Activated B cell treated with CpG ODN at 0.5 μM for 24 hours (primary cell): ENCODE measurements around the gene PRTG. TPM values are rescaled to one million over a fixed set of nuclear protein-coding genes. Genes with fewer than 3 reads are reported as not detected.
"Not testable (repeated sequence)": the region's sequence is repeated elsewhere in the genome, so short reads cannot be mapped to it uniquely, and the experiment has no call there.

Experiments
- ATAC-seq: fragments of 200-7000 bp; cut with Tn5 transposase; one replicate; pipeline ENCODE4 v1.10.0; 2021; ENCODE audit warnings: low read depth, mild to moderate bottlenecking, moderate library complexity
- CTCF ChIA-PET: fragments of 350-600 bp; sonication (Branson Sonifier 250); formaldehyde crosslinking; loops from one replicate; lab custom pipeline; 2021; ENCODE audit warnings: antibody characterized with exemption; lab: Charles Lee
- POLR2A ChIA-PET: fragments of 350-600 bp; sonication (Branson Sonifier 250); formaldehyde crosslinking; loops from one replicate; lab custom pipeline; 2021; ENCODE audit warnings: antibody characterized with exemption; lab: Charles Lee
- DNase-seq: peaks from one replicate; pipeline ENCODE4 v3.0.0; 2022
- H3K27ac Mint-ChIP-seq: one replicate; pipeline ENCODE4 v1.8.0; 2020; ENCODE audit warnings: mixed read lengths
- H3K27me3 Mint-ChIP-seq: one replicate; pipeline ENCODE4 v1.8.0; 2021; ENCODE audit warnings: mixed read lengths
- H3K36me3 Mint-ChIP-seq: one replicate; pipeline ENCODE4 v1.8.0; 2021; ENCODE audit warnings: low read depth, mixed read lengths
- H3K4me1 Mint-ChIP-seq: one replicate; pipeline ENCODE4 v1.8.0; 2021; ENCODE audit warnings: mixed read lengths
- H3K4me3 Mint-ChIP-seq: one replicate; pipeline ENCODE4 v1.8.0; 2020; ENCODE audit warnings: mild to moderate bottlenecking, mixed read lengths
- H3K9me3 Mint-ChIP-seq: one replicate; pipeline ENCODE4 v1.8.0; 2020; ENCODE audit warnings: mixed read lengths
- intact Hi-C: fragments of 100-400 bp; cut with micrococcal nuclease; formaldehyde crosslinking; loops from one replicate; pipeline ENCODE4 v1.15.1; 2024
- total RNA-seq: library from RNA; stranded (reverse); gene quantifications from 2 replicates; pipeline ENCODE4 v1.2.3, GENCODE V29; 2022
- TF ChIP-seq, protein P1 (sequence below): fragments of 200-600 bp; IDR thresholded peaks from one replicate; pipeline ENCODE4 v1.8.0; 2022; ENCODE audit warnings: antibody characterized with exemption, mild to moderate bottlenecking

PRTG gene
- total RNA-seq = not detected in 2 replicates

- Mint-ChIP-seq H3K27ac (no peak within 1 kb of the TSS), H3K27me3 (peaks cover 26% of the 10 kb centered on the region), H3K36me3 (no peaks in the 10 kb centered on the region), H3K9me3 (no peaks in the 10 kb centered on the region), H3K4me3 (peak within 1 kb of the TSS; percentile 70), H3K4me1 (peaks cover 4% of the 10 kb centered on the region)
- ATAC-seq (no peak), DNase-seq (no peak)
- POLR2A ChIA-PET = no interaction called here
- CTCF ChIA-PET = no interaction called here
- intact Hi-C loops = loop anchor here (10.0 kb wide), 1 partner anchor 88 kb away; no protein-coding TSS in a partner anchor
- TF ChIP-seq, protein P1, sequence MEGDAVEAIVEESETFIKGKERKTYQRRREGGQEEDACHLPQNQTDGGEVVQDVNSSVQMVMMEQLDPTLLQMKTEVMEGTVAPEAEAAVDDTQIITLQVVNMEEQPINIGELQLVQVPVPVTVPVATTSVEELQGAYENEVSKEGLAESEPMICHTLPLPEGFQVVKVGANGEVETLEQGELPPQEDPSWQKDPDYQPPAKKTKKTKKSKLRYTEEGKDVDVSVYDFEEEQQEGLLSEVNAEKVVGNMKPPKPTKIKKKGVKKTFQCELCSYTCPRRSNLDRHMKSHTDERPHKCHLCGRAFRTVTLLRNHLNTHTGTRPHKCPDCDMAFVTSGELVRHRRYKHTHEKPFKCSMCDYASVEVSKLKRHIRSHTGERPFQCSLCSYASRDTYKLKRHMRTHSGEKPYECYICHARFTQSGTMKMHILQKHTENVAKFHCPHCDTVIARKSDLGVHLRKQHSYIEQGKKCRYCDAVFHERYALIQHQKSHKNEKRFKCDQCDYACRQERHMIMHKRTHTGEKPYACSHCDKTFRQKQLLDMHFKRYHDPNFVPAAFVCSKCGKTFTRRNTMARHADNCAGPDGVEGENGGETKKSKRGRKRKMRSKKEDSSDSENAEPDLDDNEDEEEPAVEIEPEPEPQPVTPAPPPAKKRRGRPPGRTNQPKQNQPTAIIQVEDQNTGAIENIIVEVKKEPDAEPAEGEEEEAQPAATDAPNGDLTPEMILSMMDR = no peak
These were observed at the start of gene PRTG for GRCh38 chr15:55742927-55743728. TSS of gene PRTG (minus strand) at chr15:55743152. CDS start at chr15:55742931, 221 bp downstream.

- intact Hi-C loops = no loop called here
- CTCF ChIA-PET = no interaction called here
- no peak for ATAC-seq
These were observed 48.8 kb upstream of the PRTG start for GRCh38 chr15:55791551-55792400.

GRCh38 chr15:55789066-55789660, 46.2 kb upstream of the PRTG start:
- DNase-seq = no peak
- POLR2A ChIA-PET = no interaction called here
- intact Hi-C loops = no loop called here
- Mint-ChIP-seq H3K9me3 (peaks cover 6% of the 10 kb centered on the region), H3K36me3 (no peaks in the 10 kb centered on the region), H3K27ac (no peak overlapping the region), H3K4me3 (no peak overlapping the region), H3K4me1 (no peaks in the 10 kb centered on the region), H3K27me3 (no peaks in the 10 kb centered on the region)
- ATAC-seq = no peak
- CTCF ChIA-PET = no interaction called here
- TF ChIP-seq, protein P1 = no peak

More at GRCh38 chr15:55791551-55792400, 48.8 kb upstream of the PRTG start:
- Mint-ChIP-seq H3K27me3 (peaks cover 5% of the 10 kb centered on the region), H3K36me3 (no peaks in the 10 kb centered on the region), H3K4me1 (no peaks in the 10 kb centered on the region), H3K9me3 (peaks cover 10% of the 10 kb centered on the region), H3K4me3 (no peak overlapping the region), H3K27ac (no peak overlapping the region)
- TF ChIP-seq, protein P1 = no peak
- DNase-seq = no peak
- POLR2A ChIA-PET = no interaction called here

GRCh38 chr15:55786341-55786740, 43.4 kb upstream of the PRTG start:
- no peak overlapping the region for H3K4me3 Mint-ChIP-seq
- H3K27ac Mint-ChIP-seq = no peak overlapping the region
- H3K36me3 Mint-ChIP-seq = no peaks in the 10 kb centered on the region
- DNase-seq = no peak
- ChIA-PET POLR2A (no interaction called here), CTCF (no interaction called here)
- intact Hi-C loops = no loop called here
- H3K9me3 Mint-ChIP-seq = no peaks in the 10 kb centered on the region
- no peak for ATAC-seq
- H3K27me3 Mint-ChIP-seq = peaks cover 3% of the 10 kb centered on the region
- H3K4me1 Mint-ChIP-seq = no peaks in the 10 kb centered on the region
- TF ChIP-seq, protein P1 = no peak

DNA sequence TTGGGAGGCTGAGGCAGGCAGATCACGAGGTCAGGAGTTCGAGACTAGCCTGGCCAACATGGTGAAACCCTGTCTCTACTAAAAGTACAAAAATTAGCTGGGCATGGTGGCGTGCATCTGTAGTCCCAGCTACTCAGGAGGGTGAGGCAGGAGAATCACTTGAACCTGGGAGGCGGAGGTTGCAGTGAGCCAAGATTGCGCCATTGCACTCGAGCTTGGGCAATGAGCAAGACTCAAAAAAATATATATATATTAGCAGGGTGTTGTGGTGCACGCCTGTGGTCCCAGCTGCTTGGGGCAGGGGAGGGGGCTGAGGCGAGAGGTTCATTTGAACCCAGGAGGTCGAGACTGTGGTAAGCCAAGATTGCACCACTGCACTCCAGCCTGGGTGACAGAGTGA, 42.6 kb upstream of the PRTG start:
- H3K4me3 Mint-ChIP-seq, H3K27ac Mint-ChIP-seq, H3K9me3 Mint-ChIP-seq, CTCF ChIA-PET, ATAC-seq, H3K36me3 Mint-ChIP-seq, DNase-seq, POLR2A ChIA-PET, intact Hi-C loops, H3K27me3 Mint-ChIP-seq, H3K4me1 Mint-ChIP-seq: not testable (repeated sequence)
